Measurements from ENCODE around the gene IL15. TPM values are rescaled to one million over a fixed set of nuclear protein-coding genes. Genes with fewer than 3 reads are reported as not detected.

Gene IL15
- total and polyA plus RNA-seq, 8 donors = 1.2 to 15.6 (median 3.4) TPM

- H3K27me3 ChIP-seq = no peaks in the 10 kb centered on the region
- H3K4me1 ChIP-seq = peaks cover 0 to 23% (median 6%) of the 10 kb centered on the region in 4 donors
- 51 to 70% (median 60%) methylated on average over 1 of the region's 1 CpG for WGBS, 5 donors
- H3K4me3 ChIP-seq = no peak overlapping the region
- H3K36me3 ChIP-seq = no peaks in the 10 kb centered on the region
- TF ChIP-seq EP300 (IDR thresholded peaks at IDR 0.05) = no peak
- TF ChIP-seq POLR2A (IDR thresholded peaks at IDR 0.05) = no peak
- TF ChIP-seq CTCF (IDR thresholded peaks at IDR 0.05) = no peak
- no peak for TF ChIP-seq POLR2AphosphoS5 (IDR thresholded peaks at IDR 0.05)
- H3K9me3 ChIP-seq = no peaks in the 10 kb centered on the region
- peak overlapping the region in 1 of 5 donors; percentile 56 for H3K27ac ChIP-seq
- intact Hi-C loops (cut with DNase I; ENCODE audit: low total_unique reads) = no loop called here
- DNase-seq = no peak
Measured at GRCh38 chr4:141647966-141648365, 11.6 kb downstream of the IL15 start.

- Histone ChIP-seq H3K4me3 (no peak overlapping the region), H3K36me3 (no peaks in the 10 kb centered on the region), H3K4me1 (peaks cover 0 to 21% (median 6%) of the 10 kb centered on the region in 4 donors), H3K27me3 (no peaks in the 10 kb centered on the region), H3K27ac (peak overlapping the region in 4 of 5 donors; percentile 5 to 69 (median 52)), H3K9me3 (no peaks in the 10 kb centered on the region)
- 8 to 24% (median 9%) methylated on average over 4 of the region's 4 CpGs for WGBS, 5 donors
- no peak for TF ChIP-seq CTCF (IDR thresholded peaks at IDR 0.05)
- peak in 2 of 3 donors; percentile 18 to 51 for TF ChIP-seq POLR2AphosphoS5 (IDR thresholded peaks at IDR 0.05)
- no peak for TF ChIP-seq EP300 (IDR thresholded peaks at IDR 0.05)
- DNase-seq = peak in 1 of 2 donors; percentile 62
- intact Hi-C loops (cut with DNase I; ENCODE audit: low total_unique reads) = no loop called here
Measured at GRCh38 chr4:141652161-141652778, 15.9 kb downstream of the IL15 start.

GRCh38 chr4:141654098-141654497 is 17.7 kb downstream of the IL15 start:
- peak in 1 of 2 donors; percentile 54 for DNase-seq
- no peaks in the 10 kb centered on the region for H3K36me3 ChIP-seq
- no peaks in the 10 kb centered on the region for H3K9me3 ChIP-seq
- peaks cover 0 to 21% (median 6%) of the 10 kb centered on the region in 4 donors for H3K4me1 ChIP-seq
- H3K27ac ChIP-seq = peak overlapping the region in 1 of 5 donors; percentile 31
- peak in 1 of 3 donors; percentile 33 for TF ChIP-seq POLR2AphosphoS5 (IDR thresholded peaks at IDR 0.05)
- TF ChIP-seq CTCF (IDR thresholded peaks at IDR 0.05) = peak in 3 of 7 experiments; percentile 8 to 36 (median 19)
- no peak for TF ChIP-seq POLR2A (IDR thresholded peaks at IDR 0.05)
- no peak for TF ChIP-seq EP300 (IDR thresholded peaks at IDR 0.05)
- H3K27me3 ChIP-seq = no peaks in the 10 kb centered on the region
- intact Hi-C loops (cut with DNase I; ENCODE audit: low total_unique reads) = no loop called here
- no peak overlapping the region for H3K4me3 ChIP-seq

- Histone ChIP-seq H3K27me3 (no peaks in the 10 kb centered on the region), H3K27ac (no peak overlapping the region), H3K9me3 (no peaks in the 10 kb centered on the region), H3K4me3 (no peak overlapping the region), H3K36me3 (no peaks in the 10 kb centered on the region), H3K4me1 (peaks cover 0 to 21% (median 6%) of the 10 kb centered on the region in 4 donors)
- TF ChIP-seq POLR2AphosphoS5 (IDR thresholded peaks at IDR 0.05) = no peak
- no peak for TF ChIP-seq CTCF (IDR thresholded peaks at IDR 0.05)
- no peak for TF ChIP-seq EP300 (IDR thresholded peaks at IDR 0.05)
- TF ChIP-seq POLR2A (IDR thresholded peaks at IDR 0.05) = no peak
- intact Hi-C loops (cut with DNase I; ENCODE audit: low total_unique reads) = no loop called here
- WGBS, 5 donors = 84 to 94% (median 91%) methylated on average over 3 of the region's 3 CpGs
- DNase-seq = no peak
Measured at GRCh38 chr4:141656031-141656430, 19.6 kb downstream of the IL15 start.

All from stomach (tissue), 9 donors.